ENCODE data around the gene TMEM51. TPM values are rescaled to one million over a fixed set of nuclear protein-coding genes. Genes with fewer than 3 reads are reported as not detected.
A peak's percentile ranks its signal among the peaks of the same experiment; 100 is the strongest.

Gene TMEM51
- total and polyA plus RNA-seq, 2 of the 13 experiments (the other 11 are each of a cell fraction or from before 2014, with no cell fraction given) = 12.2 to 22.3 TPM

- TF ChIP-seq ARNT (IDR thresholded peaks at IDR 0.05) = no peak
- TF ChIP-seq ZNF639 (CRISPR knock-in tag; conservative IDR thresholded peaks at IDR 0.05) = no peak
- TF ChIP-seq ZNF317 (CRISPR knock-in tag; IDR thresholded peaks at IDR 0.05) = no peak
- TF ChIP-seq HES4 (CRISPR knock-in tag; IDR thresholded peaks at IDR 0.05; ENCODE audit: borderline replicate concordance) = no peak
- TF ChIP-seq TRIM24 (CRISPR knock-in tag; IDR thresholded peaks at IDR 0.05) = no peak
- TF ChIP-seq ZNF292 (CRISPR knock-in tag; IDR thresholded peaks at IDR 0.05; ENCODE audit: borderline replicate concordance, low read depth) = no peak
- TF ChIP-seq ZNF414 (CRISPR knock-in tag; IDR thresholded peaks at IDR 0.05) = no peak
- TF ChIP-seq HOXD1 (CRISPR knock-in tag; IDR thresholded peaks at IDR 0.05) = no peak
- TF ChIP-seq RBM22 (optimal IDR thresholded peaks at IDR 0.05; ENCODE audit: low read length) = peak; percentile 62
- no peak for TF ChIP-seq ZNF567 (CRISPR knock-in tag; IDR thresholded peaks at IDR 0.05; ENCODE audit: borderline replicate concordance)
- TF ChIP-seq SETDB1 (CRISPR knock-in tag; IDR thresholded peaks at IDR 0.05; ENCODE audit: borderline replicate concordance) = no peak
- no peak for TF ChIP-seq ZNF776 (CRISPR knock-in tag; IDR thresholded peaks at IDR 0.05)
- TF ChIP-seq SRY (CRISPR knock-in tag; IDR thresholded peaks at IDR 0.05) = no peak
- no peak for TF ChIP-seq ZNF572 (CRISPR knock-in tag; IDR thresholded peaks at IDR 0.05)
- TF ChIP-seq EP300 (IDR thresholded peaks at IDR 0.05; ENCODE audit: low read depth in 2 of 2, low read length in 2 of 2) = 0 out of 4 replicates have a peak, but pooled peaks of 1 of the 2 experiments have one; percentile 16
- TF ChIP-seq EP300 (CRISPR knock-in tag; IDR thresholded peaks at IDR 0.05; ENCODE audit: borderline replicate concordance) = no peak
- TF ChIP-seq TEAD3 (CRISPR knock-in tag; optimal IDR thresholded peaks at IDR 0.05; ENCODE audit: borderline replicate concordance) = no peak
- TF ChIP-seq FUBP1 (CRISPR knock-in tag; IDR thresholded peaks at IDR 0.05; ENCODE audit: borderline replicate concordance) = no peak
- no peak for TF ChIP-seq NFIB (CRISPR knock-in tag; IDR thresholded peaks at IDR 0.05; ENCODE audit: borderline replicate concordance)
- TF ChIP-seq BRF2 (CRISPR knock-in tag; IDR thresholded peaks at IDR 0.05) = no peak
- no peak for TF ChIP-seq CENPBD1 (CRISPR knock-in tag; IDR thresholded peaks at IDR 0.05; ENCODE audit: borderline replicate concordance, low read depth)
- TF ChIP-seq ZBTB26 (CRISPR knock-in tag; IDR thresholded peaks at IDR 0.05; ENCODE audit: borderline replicate concordance) = no peak
- no peak for TF ChIP-seq PLRG1 (conservative IDR thresholded peaks at IDR 0.05)
- TF ChIP-seq RARA (CRISPR knock-in tag; IDR thresholded peaks at IDR 0.05) = peak; percentile 74
- no peak for TF ChIP-seq NFRKB (IDR thresholded peaks at IDR 0.05)
- no peak for TF ChIP-seq KAT8 (CRISPR knock-in tag; IDR thresholded peaks at IDR 0.05)
Observed at GRCh38 chr1:15220825-15221431, 67.4 kb downstream of the TMEM51 start (continued).
